HG03558 (cell line): ENCODE data around the gene LAMC3.

Experiments used
- ATAC-seq: cut with Tn5 transposase; IDR thresholded peaks from one replicate; pipeline ENCODE4 v1.9.1; 2021; ENCODE audit warnings: moderate number of reproducible peaks; ENCODE audit not compliant: unreplicated experiment; ENCODE audit errors: extremely low read depth

The LAMC3 gene

DNA sequence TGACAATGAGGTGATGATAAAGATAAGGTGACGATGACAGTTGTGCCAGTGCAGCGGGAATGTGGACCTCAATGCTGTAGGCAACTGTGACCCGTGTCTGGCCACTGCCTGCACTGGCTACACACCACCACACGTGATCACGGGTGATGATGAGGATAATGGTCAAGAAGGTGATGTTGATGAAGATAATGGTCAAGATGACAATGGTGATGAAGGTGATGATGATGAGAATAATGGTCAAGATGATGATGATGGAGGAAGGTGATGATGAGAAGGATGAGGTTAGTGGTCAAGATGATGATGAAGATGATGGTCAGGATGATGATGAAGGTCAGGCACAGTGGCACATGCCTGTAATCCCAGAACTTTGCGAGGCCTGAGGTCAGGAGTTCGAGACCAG lies 56.6 kb downstream of the LAMC3 start:
- no peak for ATAC-seq

DNA sequence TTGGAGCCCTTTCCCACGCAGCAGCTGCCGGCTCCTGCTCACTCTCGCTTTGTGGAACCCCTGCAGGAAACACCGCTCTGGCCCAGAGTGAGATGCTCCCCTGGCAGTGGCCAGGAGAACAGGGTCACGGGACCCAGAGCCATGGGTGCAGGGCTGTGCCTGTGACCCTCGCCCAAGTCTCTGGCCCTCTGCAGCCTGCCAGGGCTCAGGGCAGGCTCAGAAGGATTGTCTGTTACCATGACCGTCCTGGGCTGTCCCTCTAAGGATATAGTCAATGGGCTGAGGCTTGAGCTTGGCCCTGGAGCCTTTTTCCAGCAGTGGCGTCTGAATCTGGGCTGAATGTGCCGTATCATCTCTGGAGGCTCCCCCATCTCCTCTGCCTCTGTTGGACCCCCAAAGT lies 58.7 kb downstream of the LAMC3 start:
- ATAC-seq, result no peak

DNA sequence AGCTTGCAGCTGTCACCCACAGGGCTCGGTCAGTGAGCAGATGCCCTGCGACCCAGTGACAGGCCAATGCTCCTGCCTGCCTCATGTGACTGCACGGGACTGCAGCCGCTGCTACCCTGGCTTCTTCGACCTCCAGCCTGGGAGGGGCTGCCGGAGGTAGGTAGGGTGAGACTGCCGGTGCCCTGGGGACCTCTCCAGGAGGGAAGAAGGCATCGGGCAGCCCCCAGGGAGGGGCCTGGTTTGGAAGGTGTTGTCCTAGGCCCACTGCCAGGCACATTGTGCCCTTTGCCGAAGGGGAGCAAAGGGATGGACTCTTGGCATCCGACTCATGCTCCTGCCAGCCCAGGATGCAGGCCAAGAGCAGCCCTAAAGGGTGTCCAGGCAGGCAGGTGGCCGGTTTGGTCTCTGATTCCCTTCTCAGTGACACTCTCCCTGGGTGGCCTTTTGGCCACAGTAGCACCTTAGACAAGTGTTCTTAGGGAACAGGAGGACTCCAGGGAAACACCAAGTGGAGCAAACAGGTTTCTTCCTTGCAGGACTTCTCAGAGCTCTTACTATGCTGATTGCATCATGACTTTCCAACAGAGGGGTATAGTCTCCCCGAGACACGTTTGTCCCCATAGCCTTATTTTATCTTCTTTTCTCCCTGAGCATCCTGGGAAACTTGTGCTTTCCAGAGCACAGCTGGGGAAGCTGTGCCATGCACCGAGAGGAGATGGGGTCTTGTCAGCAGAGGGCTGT lies 59.3 kb downstream of the LAMC3 start:
- ATAC-seq, result no peak

DNA sequence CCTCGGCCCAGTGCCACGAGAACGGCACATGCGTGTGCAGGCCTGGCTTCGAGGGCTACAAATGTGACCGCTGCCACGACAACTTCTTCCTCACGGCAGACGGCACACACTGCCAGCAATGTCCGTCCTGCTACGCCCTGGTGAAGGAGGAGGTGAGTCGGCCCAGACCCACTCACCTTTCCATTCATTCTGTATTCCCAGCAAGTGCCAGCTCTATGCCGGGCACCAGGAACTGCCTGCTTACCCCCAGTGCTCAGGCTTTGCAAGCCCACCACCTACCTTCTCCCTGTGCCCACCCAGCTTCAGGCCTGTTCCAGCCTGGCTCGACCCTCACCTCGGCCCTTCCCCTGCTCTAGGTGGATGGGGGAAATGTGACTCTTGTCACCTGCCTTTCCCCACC lies 60.7 kb downstream of the LAMC3 start:
- ATAC-seq, result no peak

DNA sequence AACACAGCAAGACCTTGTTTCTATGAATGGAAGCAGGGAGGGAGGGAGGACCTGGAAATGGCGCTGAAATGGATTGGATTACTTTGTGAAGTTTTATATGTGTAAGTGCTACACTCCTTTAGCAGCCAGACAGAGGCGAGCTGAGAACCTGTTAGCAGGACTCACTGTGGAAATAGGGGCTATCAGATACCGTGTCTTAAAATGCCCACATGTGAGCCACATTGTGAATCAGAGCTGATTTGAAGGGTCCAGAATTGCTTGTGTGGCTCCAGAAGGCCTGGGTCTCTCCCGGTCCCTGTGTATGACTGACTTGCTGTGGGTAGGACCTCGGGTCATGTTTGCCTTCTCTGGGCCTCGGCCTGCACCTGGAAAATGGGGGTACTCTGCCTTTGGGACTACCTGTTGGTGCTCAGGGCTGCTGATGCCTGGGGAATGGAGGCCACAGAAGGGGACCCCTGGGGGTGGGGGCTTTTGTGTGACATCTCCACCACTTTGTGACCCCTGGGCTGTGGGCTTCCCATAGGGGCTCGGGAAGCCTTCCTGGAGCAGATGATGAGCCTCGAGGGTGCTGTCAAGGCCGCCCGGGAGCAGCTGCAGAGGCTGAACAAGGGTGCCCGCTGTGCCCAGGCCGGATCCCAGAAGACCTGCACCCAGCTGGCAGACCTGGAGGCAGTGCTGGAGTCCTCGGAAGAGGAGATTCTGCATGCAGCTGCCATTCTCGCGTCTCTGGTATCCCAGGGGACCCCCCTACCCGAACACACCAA lies 63.3 kb downstream of the LAMC3 start:
- ATAC-seq, result no peak

DNA sequence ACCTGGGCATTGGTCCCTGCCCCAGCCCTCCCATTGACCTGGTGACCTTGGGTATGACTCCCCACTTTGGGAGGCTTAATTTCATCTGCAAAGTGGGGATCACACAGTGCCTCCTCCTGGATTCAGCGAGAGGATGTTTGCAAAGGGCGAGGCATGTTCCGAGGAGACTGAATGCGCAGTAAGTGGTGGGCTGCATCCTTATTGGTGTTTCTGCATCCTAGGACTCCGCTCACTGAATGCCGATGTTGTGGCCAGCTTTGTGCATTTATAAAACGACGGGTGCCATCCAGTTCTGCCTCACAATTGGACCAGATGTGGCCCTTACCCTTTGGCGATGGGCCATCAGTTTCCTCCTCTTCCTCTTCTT lies 63.9 kb downstream of the LAMC3 start:
- no peak for ATAC-seq

DNA sequence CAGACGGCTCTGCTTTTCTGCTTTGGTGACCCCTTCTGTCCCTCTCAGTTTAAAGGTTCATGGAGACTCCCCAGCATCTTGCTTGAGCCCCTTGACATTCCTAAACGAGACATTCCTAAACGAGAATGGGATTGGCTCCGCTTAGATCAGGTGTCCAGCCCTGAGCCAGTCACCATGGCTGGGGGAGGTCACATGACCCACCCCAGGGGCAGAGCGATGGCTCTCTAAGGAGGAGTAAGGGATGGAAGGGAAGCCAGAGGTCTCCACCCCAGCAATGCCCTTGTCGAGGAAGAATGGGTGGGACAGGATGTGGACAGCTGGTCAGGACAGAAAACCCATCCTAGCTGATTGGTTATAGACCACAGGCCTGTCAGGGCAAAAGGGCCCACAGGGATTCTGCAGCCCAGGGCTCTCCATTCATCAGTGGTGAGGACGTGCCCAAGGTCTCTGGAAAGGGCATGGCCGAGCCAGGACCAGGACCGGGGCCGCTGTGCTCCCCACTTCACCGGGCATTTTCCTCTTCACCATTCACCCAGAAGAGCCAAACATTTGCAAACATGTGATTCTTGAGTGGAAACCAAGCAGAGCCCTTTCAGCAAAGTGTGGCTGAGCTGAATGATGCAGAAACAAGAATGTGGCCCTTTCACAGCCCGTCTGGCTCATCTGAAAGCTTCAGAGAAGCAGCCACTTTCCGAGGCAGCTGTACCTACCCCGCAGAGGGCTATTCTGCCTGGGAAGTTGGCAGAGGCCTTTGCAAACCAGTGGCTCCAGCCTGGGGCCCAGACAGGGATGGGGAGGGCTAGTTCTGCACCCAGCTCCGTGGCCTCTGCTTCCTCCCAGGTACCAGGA lies 67.6 kb downstream of the LAMC3 start:
- no peak for ATAC-seq

DNA sequence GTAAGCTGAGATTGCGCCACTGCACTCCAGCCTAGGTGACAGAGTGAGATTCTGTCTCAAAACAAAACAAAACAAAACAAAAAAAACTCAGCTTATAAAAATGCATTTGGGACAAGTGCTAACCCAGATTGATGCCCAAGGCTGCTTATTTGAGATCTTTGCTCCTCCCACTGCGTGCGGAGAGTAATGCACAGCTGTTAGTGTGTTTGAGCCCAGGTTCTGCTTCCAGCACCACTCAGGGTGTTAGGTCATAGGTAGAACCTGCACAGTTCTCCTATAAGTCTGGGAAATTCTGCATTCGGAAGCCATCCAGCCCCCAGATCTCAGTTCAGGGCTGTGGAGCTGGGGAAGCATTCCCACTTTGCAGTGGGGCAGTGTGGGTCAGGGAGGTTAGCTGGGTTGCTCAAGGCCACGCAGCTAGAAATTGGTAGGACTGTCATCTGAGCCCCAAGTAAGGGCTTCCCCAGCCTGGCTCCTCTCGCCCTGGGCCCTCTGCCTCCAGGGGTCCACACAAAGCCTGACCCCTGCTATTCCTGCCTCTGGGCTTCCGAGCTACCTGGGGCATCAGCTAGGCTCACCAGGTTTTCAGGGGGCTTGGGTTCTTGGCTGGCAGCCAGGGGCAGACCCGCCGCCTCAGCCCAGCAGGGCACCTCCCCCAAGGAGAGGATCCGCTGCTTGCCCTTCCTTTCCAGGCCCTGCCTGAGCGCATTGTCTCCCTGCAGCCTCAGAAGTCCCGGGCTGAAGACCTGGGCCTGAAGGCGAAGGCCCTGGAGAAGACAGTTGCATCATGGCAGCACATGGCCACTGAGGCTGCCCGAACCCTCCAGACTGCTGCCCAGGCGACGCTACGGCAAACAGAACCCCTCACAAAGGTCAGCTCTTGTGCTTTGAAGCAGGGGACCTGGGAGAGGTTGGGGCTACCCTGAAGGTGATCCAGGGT lies 69.7 kb downstream of the LAMC3 start:
- ATAC-seq, result no peak

DNA sequence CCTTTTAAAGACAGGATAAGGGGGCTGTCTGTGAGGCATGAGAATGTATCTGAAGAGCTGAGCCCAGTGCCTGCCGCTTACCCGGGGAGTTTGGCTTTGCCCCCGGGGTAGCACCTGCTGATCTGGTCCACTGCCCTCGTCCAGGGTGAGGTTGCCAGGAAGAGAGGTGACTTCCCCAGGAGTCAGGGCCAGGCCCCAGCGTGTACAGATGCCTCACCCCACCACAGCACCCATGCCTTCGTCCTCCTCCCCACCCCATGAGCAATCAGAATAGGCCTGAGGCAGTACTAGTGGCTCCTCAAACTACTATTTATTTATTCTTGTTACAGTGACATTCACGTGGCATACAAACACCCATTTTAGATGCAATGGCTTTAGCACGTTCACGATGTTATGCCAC lies 71.6 kb downstream of the LAMC3 start:
- ATAC-seq, result no peak

DNA sequence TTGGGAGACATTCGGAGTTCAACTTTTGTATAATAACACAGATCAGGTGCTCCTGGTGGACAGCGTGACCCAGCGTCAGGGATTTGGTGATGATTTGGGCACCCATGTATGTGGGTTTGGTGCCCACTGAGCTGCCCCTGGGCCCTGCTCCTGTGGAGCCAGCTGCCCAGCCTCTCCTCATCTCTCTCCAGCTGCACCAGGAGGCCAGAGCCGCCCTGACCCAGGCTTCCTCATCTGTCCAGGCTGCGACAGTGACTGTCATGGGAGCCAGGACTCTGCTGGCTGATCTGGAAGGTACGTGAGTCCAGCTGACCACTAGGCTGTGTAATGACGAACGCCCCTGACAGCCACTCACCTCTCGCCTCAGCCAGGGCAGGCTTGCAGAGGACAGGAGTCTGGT lies 72.9 kb downstream of the LAMC3 start:
- ATAC-seq, result no peak

DNA sequence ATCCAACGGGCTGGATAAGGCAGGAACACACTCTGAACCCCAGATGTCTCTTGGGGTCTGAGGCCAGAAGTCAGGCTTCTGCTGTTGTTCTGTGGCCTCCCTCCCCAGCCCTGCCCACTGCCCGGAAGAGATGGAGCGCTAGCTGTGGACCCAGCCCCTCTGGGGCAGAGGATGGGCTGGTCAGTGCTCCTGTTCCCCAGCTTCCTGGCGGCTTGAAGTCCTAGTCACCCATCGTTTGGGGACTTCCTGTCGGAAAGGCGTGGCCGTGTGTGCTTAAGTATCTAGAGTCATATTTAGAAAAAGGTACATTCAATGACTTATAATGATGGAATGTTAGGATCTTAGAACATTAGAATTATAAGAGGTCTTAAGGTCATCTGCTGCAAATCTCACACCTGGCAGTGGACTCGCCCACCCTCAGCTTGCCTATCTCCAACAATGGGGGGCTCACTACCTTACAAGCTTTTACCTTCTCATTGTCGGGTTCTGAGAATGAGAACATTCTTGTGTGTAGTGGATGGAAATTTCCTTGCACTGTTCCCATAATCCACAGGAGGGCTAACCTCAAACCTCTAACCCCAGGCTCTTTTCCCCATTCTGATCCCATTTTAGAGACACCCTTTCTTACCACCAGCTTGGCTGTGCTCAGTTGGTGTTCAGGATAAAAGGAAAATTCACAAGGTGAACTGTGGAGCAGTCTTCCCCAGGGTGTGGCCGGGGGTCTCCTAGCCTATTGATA lies 74.0 kb downstream of the LAMC3 start:
- ATAC-seq, result no peak

DNA sequence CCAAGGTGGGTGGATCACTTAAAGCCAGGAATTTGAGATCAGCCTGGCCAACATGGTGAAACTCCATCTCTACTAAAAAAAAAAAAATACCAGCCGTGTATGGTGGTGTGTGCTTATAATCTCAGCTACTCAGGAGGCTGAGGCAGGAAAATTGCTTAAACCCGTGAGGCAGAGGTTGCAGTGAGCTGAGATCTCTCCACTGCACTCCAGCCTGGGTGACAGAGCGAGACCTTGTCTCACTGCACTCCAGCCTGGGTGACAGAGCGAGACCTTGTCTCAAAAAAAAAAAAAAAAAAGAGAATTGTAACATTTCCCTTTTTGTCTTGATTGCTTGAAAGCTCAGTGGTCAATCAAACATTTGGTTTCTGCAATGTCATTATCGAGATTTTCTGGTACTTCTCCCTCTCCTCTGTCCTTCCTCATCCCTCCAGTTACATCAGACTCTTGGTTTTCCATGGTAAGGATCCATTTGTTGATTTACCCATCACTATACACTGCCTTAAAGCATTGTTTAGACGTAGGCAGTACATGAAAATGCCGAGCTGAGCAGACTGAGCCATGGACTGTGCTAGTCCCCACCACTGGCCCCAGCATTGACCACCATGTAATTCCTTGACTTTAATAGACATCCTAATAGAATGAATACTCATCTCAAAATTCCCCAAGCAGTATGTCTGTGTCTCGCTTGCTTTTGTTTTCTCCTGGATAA lies 75.8 kb downstream of the LAMC3 start:
- ATAC-seq, result no peak

DNA sequence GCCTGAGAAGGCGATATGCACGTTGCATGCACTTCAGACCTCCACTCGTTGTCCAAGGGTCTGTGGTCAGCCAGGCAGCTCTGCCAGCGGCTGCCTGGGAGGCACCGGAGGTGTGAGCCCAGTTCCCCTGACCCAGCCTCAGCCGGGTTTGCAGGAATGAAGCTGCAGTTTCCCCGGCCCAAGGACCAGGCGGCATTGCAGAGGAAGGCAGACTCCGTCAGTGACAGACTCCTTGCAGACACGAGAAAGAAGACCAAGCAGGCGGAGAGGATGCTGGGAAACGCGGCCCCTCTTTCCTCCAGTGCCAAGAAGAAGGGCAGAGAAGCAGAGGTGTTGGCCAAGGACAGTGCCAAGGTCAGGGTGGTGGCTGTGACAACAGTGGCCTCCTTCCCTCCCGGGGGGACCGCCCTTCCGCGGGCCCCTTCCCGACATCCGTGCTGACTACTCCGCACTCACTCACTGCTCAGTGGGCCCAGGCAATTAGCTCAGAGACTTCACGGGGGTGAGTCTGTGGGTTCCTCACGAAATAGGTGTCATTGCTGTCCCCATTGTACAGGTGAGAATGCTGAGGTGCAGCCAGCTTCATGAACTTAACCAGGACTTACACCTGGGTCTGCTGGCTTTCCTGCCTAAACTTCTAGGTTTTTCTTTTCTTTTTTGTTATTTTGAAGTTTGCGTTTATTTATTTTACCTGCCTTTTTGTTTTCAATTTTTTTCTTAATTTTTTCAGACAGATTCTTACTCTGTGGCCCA lies 76.6 kb downstream of the LAMC3 start:
- ATAC-seq, result no peak

DNA sequence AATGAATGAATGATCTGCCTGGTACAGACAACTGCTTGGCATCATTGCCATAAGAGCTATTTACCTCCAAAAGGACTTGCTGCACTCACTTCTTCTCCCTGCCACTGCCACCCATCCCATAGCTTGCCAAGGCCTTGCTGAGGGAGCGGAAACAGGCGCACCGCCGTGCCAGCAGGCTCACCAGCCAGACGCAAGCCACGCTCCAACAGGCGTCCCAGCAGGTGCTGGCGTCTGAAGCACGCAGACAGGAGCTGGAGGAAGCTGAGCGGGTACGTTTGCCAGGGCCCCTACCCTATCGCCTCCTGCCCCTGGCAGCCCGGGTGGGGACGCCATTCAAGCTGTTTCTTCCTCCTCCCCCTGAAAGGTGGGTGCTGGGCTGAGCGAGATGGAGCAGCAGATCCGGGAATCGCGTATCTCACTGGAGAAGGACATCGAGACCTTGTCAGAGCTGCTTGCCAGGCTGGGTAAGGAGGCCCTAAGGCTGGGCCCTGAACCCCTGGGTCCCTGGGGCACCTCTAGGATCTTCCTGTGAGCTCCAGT lies 78.5 kb downstream of the LAMC3 start:
- ATAC-seq, result no peak

DNA sequence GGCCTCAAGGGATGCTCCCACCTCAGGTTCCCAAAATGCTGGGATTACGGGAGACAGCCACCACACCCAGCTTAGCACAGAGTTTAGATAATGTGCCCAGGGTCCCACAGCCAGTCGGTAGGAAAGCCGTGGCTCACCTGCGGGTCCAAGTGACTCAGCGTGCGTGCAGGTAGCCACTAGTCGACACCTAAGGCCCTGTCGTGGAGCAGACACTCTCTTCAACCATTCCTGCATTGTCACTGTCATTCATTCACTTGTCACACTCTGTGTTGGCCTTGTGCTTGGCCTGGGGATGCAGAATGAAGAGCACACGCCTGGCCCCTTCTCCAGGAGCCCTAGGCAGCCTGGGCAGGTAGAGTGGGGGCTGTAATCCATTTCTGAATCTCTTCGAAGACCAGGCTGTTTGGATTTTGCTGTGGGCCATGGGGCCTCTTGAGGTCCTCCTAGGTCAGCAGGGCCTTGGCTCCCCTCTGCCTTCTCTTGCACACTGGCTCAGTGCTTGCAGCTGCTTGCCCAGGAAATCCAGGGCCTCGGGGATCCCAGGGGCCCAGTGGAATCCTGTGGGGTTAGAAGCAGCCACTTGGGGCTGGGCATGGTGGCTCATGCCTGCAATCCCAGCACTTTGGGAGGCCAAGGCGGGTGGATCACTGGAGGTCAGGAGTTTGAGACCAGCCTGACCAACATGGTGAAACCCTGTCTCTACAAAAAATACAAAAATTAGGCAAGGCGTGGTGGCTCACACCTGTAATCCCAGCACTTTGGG lies 81.2 kb downstream of the LAMC3 start:
- ATAC-seq, result no peak

DNA sequence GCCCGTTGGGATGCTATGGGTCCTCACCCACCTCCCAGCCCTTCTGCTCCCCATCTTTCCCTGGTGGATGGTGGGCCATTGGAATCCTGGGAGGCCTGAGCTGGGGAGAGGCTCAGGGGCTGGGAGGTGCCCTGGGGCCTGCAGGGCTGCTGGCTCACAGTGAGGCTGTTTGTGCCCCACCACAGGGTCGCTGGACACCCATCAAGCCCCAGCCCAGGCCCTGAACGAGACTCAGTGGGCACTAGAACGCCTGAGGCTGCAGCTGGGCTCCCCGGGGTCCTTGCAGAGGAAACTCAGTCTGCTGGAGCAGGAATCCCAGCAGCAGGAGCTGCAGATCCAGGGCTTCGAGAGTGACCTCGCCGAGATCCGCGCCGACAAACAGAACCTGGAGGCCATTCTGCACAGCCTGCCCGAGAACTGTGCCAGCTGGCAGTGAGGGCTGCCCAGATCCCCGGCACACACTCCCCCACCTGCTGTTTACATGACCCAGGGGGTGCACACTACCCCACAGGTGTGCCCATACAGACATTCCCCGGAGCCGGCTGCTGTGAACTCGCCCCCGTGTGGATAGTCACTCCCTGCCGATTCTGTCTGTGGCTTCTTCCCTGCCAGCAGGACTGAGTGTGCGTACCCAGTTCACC lies 82.5 kb downstream of the LAMC3 start:
- ATAC-seq, result no peak

DNA sequence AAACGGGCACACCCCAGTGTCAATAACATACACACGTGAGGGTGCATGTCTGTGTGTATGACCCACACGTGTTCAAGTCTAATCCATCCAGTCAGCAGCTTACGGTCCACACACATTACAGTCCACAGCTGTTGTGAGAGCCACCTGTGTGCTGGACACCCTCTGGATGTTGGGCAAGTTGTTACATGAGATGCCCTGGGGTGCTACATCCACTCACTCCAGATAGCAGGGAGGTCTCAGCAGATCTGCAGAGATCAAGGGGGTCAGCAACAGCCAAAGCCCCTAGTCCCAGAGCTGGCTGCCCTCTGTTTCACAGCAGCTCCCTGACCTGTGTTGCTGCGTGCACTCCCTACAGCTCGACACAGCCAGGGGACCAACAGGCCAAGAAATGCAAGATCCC lies 83.1 kb downstream of the LAMC3 start:
- ATAC-seq, result no peak
